Anterior cingulate cortex (tissue), 58 donors: Measurements from ENCODE around the gene ZNF619.
"Not testable (repeated sequence)": the region's sequence is repeated elsewhere in the genome, so short reads cannot be mapped to it uniquely, and the experiment has no call there.

Source experiments
- DNase-seq, 58 donors: peaks; one replicate each; lab custom pipeline; 2025; lab: John Stamatoyannopoulos, UW

ZNF619 gene

GRCh38 chr3:40476478-40477470, at the start of gene ZNF619:
Gene ZNF619 (plus strand): TSS chr3:40477122. CDS start chr3:40477980, 858 bp downstream.
- DNase-seq, result peak in 56 of 58 donors; percentile 2 to 70 (median 38)

DNA sequence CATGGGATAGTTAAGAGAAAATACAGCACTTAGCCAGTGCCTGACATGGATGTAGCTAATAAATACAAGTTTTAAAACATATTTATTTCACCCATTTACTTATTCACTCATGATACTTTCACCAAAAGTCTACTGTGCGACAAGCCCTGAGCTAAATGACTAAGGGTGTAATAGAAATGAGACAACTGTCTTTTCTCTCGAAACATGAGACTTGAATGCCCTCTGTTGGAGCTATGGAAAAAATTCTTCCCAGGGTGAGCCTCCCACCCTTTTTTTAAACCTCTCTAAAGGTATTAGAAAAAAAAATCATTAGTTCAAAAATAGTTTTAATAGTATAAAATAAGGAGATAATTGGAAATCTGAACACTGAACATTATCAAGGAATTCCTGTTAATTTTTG, 44.1 kb upstream of the ZNF619 start:
- DNase-seq, result no peak

GRCh38 chr3:40437889-40438288, 39.0 kb upstream of the ZNF619 start:
- no peak for DNase-seq

GRCh38 chr3:40445062-40445461, 31.9 kb upstream of the ZNF619 start:
- no peak for DNase-seq

GRCh38 chr3:40445880-40446279, 31.0 kb upstream of the ZNF619 start:
- DNase-seq, result no peak

DNA sequence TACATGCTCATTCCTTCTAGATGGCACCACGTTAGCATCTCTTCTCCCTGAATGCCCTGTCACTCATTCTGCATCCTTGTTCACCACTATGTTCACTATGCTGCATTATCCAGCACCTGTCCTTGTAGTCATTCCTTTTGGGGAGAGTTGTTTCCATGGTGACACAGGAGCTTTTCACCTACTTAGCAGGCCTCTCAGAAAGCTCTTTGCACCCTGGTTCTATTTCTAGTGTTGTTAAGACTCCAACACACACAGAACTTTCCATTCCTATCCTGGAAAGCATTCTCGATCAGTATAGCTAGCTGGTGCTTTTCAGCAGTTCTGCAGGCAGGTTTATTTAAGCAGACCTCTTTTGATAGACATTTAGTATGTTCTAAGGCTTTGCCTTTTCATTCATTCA, 26.5 kb upstream of the ZNF619 start:
- DNase-seq, result peak in 7 of 58 donors; percentile 1 to 64 (median 7)

GRCh38 chr3:40451551-40451950, 25.4 kb upstream of the ZNF619 start:
- no peak for DNase-seq

GRCh38 chr3:40452057-40452456, 24.9 kb upstream of the ZNF619 start:
- DNase-seq, result no peak

GRCh38 chr3:40452562-40452875, 24.4 kb upstream of the ZNF619 start:
- DNase-seq, result peak in 2 of 58 donors; percentile 66 to 83

DNA sequence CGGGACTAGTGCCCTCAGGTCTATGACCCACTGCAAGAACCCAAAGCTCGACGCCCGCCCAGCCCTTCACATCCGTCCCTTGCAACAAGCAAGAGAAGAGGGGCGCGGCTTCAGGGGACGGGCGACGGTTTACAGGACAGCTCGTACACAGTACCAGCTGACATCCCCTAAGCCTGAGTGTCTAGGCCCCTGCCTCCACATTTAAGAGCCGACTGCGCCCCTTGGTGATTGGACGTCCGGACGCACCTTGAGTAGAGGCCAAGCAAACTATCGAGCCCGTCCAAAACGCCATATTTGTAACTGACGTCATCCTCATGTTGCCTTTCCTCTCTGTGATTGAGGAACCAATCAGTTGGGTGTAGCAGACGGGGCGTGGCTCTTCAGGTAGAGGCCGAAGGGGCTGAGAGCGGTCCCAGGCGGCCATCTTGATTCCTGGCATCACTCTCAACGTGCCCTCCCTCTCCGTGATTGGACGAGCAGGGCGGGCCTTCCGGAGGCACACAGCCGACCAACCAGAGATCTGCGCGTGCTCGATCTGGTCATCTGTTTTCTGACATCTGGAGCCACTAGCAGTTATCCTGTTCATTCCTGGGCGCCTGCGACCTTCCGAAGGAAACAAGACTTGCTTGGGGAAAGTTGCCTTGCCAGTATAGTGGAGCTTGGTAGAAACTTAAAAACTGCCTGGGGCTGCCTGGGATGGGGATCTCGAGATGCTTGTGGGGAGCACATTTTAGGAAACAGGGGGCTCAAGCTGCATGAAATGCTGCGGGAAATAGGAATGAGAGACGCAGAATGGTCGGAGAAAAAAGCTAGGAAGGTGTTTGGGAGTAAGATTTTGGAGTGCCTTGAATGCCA, 23.8 kb upstream of the ZNF619 start:
- peak; percentile 84 to 99 (median 96) for DNase-seq

- DNase-seq, result no peak
Observed at GRCh38 chr3:40453933-40454332, 23.0 kb upstream of the ZNF619 start.

GRCh38 chr3:40455328-40455727, 21.6 kb upstream of the ZNF619 start:
- no peak for DNase-seq

DNA sequence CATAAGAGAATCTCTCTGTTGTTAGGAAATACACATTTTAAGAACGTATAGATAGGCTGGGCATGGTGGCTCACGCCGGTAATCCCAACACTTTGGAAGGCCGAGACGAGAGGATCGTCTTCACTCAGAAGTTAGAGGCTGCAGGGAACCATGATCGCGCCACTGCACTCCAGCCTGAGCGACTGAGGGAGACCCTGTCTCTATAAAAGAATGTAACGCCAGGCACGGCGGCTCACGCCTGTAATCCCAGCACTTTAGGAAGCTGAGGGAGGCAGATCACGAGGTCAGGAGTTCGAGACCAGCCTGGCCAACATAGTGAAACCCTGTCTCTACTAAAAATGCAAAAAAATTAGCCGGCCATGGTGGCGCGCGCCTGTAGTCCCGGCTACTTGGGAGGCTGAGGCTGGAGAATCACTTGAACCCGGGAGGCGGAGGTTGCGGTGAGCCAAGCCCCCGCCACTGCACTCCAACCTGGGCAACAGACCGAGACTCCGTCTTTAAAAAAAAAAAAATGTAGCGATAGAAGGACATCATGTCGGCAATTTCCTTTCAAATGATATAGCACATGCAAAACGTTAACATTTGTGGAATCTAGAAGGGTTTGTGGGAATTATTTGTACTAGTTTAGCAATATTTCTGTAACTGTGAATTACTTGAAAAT, 20.5 kb upstream of the ZNF619 start:
- DNase-seq, result no peak

GRCh38 chr3:40456940-40457823, 19.7 kb upstream of the ZNF619 start, which contains the start of gene RPL14:
Gene RPL14 (plus strand): TSS chr3:40457339. CDS start chr3:40457472, 133 bp downstream.
- DNase-seq, result peak; percentile 74 to 97 (median 94)

- DNase-seq, result no peak
Observed at GRCh38 chr3:40458473-40458872, 18.4 kb upstream of the ZNF619 start.

GRCh38 chr3:40460481-40460880, 16.4 kb upstream of the ZNF619 start:
- not testable (repeated sequence) for DNase-seq

- DNase-seq, result no peak
Observed at GRCh38 chr3:40461161-40461560, 15.8 kb upstream of the ZNF619 start.

DNA sequence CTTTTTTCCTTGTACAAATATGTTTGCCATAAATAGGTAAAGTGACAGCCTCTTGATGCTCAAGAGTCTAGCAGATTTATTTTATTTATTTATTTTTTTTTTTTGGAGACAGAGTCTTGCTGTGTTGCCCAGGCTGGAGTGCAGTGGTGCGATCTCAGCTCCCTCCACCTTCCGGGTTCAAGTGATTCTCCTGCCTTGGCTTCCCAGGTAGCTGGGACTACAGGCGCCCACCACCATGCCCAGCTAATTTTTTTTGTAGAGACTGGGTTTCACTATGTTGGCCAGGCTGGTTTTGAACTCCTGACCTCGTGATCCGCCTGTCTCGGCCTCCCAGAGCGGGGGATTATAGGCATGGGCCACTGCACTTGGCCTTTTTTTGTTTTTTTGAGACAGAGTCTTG, 14.1 kb upstream of the ZNF619 start:
- DNase-seq, result not testable (repeated sequence)

GRCh38 chr3:40463579-40463978, 13.3 kb upstream of the ZNF619 start:
- DNase-seq, result no peak
